GM12873 (cell line): ENCODE measurements around the gene MAP1LC3B.

Source experiments
- CTCF ChIP-seq: IDR thresholded peaks from 2 replicates; pipeline ENCODE4 v1.5.1; 2012; ENCODE audit warnings: low read depth, mild to moderate bottlenecking, moderate library complexity, low read length, control low read depth; ENCODE audit not compliant: insufficient read depth; ENCODE audit errors: missing control alignments

The MAP1LC3B gene

GRCh38 chr16:87425941-87426340 lies 33.8 kb downstream of the MAP1LC3B start:
- no peak for TF ChIP-seq CTCF

GRCh38 chr16:87426423-87427215 lies 34.5 kb downstream of the MAP1LC3B start:
- TF ChIP-seq CTCF, result no peak

GRCh38 chr16:87431926-87432325 lies 39.8 kb downstream of the MAP1LC3B start:
- no peak for TF ChIP-seq CTCF

- TF ChIP-seq CTCF, result no peak
Observed at GRCh38 chr16:87432330-87432915, 40.3 kb downstream of the MAP1LC3B start.

- no peak for TF ChIP-seq CTCF
Observed at GRCh38 chr16:87434146-87434667, 42.1 kb downstream of the MAP1LC3B start.

- no peak for TF ChIP-seq CTCF
Observed at GRCh38 chr16:87435372-87436224, 43.5 kb downstream of the MAP1LC3B start.
